ENCODE data around the gene NOP9. TPM values are rescaled to one million over a fixed set of nuclear protein-coding genes. Genes with fewer than 3 reads are reported as not detected.

NOP9 gene
- total and polyA plus RNA-seq, 9 of the 15 experiments (the other 6 are each of a cell fraction or from before 2014, with no cell fraction given) = 1.0 to 27.9 (median 15.1) TPM

DNA sequence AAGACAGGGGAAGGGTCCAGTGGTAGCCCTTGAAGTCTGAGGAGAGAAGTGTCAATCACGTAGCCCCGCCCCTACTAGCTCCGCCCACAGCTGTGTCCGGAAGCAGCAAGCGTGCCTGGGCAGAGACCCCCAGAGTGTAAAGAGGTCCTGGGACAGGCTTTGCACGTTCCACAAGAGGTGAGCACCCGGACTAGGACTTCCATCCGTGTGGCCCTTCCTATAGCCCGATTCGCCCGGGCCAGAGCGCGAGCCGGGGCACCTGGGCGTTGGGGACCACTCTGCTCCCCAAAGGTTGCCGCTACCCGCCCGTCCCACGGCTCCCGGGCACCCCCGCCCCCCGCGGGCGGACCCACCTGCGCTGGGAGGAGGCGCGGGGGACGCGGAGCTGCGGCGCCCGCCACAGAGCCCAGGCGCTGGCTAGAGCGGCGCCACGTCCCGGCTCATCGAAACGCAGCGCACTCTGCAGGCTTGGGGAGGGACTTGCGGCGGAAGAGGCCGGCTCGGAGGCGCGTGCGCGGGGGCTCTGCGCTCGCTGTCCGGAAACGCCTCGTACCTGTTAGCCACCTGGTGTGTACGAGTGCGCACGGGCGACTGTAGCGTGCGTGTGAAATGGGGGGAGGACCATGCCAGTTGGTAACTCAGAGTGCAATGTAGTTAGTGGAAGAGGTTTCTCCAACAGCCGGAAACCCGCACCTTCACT is 28.4 kb upstream of the NOP9 start, which contains the start of gene RABGGTA (continued):
- TF ChIP-seq ZNF384 (IDR thresholded peaks at IDR 0.05; ENCODE audit: low read depth, low read length) = peak; percentile 39; the same call in 1 of the 2 replicates
- no peak for TF ChIP-seq SMARCA4 (IDR thresholded peaks at IDR 0.05)
- no peak for TF ChIP-seq NFRKB (IDR thresholded peaks at IDR 0.05; ENCODE audit: low read depth)
- TF ChIP-seq, protein P1, sequence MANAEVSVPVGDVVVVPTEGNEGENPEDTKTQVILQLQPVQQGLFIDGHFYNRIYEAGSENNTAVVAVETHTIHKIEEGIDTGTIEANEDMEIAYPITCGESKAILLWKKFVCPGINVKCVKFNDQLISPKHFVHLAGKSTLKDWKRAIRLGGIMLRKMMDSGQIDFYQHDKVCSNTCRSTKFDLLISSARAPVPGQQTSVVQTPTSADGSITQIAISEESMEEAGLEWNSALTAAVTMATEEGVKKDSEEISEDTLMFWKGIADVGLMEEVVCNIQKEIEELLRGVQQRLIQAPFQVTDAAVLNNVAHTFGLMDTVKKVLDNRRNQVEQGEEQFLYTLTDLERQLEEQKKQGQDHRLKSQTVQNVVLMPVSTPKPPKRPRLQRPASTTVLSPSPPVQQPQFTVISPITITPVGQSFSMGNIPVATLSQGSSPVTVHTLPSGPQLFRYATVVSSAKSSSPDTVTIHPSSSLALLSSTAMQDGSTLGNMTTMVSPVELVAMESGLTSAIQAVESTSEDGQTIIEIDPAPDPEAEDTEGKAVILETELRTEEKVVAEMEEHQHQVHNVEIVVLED (CRISPR knock-in tag; IDR thresholded peaks at IDR 0.05) = peak; percentile 85
- TF ChIP-seq ZNF644 (tag; IDR thresholded peaks at IDR 0.05; ENCODE audit: low read depth) = no peak
- TF ChIP-seq, protein P2, sequence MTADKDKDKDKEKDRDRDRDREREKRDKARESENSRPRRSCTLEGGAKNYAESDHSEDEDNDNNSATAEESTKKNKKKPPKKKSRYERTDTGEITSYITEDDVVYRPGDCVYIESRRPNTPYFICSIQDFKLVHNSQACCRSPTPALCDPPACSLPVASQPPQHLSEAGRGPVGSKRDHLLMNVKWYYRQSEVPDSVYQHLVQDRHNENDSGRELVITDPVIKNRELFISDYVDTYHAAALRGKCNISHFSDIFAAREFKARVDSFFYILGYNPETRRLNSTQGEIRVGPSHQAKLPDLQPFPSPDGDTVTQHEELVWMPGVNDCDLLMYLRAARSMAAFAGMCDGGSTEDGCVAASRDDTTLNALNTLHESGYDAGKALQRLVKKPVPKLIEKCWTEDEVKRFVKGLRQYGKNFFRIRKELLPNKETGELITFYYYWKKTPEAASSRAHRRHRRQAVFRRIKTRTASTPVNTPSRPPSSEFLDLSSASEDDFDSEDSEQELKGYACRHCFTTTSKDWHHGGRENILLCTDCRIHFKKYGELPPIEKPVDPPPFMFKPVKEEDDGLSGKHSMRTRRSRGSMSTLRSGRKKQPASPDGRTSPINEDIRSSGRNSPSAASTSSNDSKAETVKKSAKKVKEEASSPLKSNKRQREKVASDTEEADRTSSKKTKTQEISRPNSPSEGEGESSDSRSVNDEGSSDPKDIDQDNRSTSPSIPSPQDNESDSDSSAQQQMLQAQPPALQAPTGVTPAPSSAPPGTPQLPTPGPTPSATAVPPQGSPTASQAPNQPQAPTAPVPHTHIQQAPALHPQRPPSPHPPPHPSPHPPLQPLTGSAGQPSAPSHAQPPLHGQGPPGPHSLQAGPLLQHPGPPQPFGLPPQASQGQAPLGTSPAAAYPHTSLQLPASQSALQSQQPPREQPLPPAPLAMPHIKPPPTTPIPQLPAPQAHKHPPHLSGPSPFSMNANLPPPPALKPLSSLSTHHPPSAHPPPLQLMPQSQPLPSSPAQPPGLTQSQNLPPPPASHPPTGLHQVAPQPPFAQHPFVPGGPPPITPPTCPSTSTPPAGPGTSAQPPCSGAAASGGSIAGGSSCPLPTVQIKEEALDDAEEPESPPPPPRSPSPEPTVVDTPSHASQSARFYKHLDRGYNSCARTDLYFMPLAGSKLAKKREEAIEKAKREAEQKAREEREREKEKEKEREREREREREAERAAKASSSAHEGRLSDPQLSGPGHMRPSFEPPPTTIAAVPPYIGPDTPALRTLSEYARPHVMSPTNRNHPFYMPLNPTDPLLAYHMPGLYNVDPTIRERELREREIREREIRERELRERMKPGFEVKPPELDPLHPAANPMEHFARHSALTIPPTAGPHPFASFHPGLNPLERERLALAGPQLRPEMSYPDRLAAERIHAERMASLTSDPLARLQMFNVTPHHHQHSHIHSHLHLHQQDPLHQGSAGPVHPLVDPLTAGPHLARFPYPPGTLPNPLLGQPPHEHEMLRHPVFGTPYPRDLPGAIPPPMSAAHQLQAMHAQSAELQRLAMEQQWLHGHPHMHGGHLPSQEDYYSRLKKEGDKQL (CRISPR knock-in tag; IDR thresholded peaks at IDR 0.05; ENCODE audit: borderline replicate concordance) = no peak
- no peak for TF ChIP-seq RFX5 (IDR thresholded peaks at IDR 0.05; ENCODE audit: low read depth, low read length)
- TF ChIP-seq ZNF561 (CRISPR knock-in tag; conservative IDR thresholded peaks at IDR 0.05) = no peak
- TF ChIP-seq PRMT5 (CRISPR knock-in tag; IDR thresholded peaks at IDR 0.05) = no peak
- no peak for TF ChIP-seq LARP7 (IDR thresholded peaks at IDR 0.05)
- no peak for TF ChIP-seq ZNF780A (CRISPR knock-in tag; IDR thresholded peaks at IDR 0.05)
- no peak for TF ChIP-seq ZNF668 (CRISPR knock-in tag; IDR thresholded peaks at IDR 0.05)
- TF ChIP-seq, protein P3, sequence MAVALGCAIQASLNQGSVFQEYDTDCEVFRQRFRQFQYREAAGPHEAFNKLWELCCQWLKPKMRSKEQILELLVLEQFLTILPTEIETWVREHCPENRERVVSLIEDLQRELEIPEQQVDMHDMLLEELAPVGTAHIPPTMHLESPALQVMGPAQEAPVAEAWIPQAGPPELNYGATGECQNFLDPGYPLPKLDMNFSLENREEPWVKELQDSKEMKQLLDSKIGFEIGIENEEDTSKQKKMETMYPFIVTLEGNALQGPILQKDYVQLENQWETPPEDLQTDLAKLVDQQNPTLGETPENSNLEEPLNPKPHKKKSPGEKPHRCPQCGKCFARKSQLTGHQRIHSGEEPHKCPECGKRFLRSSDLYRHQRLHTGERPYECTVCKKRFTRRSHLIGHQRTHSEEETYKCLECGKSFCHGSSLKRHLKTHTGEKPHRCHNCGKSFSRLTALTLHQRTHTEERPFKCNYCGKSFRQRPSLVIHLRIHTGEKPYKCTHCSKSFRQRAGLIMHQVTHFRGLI (CRISPR knock-in tag; IDR thresholded peaks at IDR 0.05) = no peak
- no peak for TF ChIP-seq SIRT6 (IDR thresholded peaks at IDR 0.05; ENCODE audit: low read depth, low read length)
- TF ChIP-seq, protein P4, sequence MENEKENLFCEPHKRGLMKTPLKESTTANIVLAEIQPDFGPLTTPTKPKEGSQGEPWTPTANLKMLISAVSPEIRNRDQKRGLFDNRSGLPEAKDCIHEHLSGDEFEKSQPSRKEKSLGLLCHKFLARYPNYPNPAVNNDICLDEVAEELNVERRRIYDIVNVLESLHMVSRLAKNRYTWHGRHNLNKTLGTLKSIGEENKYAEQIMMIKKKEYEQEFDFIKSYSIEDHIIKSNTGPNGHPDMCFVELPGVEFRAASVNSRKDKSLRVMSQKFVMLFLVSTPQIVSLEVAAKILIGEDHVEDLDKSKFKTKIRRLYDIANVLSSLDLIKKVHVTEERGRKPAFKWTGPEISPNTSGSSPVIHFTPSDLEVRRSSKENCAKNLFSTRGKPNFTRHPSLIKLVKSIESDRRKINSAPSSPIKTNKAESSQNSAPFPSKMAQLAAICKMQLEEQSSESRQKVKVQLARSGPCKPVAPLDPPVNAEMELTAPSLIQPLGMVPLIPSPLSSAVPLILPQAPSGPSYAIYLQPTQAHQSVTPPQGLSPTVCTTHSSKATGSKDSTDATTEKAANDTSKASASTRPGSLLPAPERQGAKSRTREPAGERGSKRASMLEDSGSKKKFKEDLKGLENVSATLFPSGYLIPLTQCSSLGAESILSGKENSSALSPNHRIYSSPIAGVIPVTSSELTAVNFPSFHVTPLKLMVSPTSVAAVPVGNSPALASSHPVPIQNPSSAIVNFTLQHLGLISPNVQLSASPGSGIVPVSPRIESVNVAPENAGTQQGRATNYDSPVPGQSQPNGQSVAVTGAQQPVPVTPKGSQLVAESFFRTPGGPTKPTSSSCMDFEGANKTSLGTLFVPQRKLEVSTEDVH (IDR thresholded peaks at IDR 0.05; ENCODE audit: low read depth, partially characterized antibody) = no peak
